Stimulated activated CD4-positive, alpha-beta T cell treated with anti-CD3 and anti-CD28 coated beads, Interleukin-4, amount 100 ng/mL, for 48 hours (primary cell): Measurements from ENCODE around the gene MPPED1.

Experiments used
- DNase-seq, 2 donors: peaks; one replicate each; pipeline ENCODE4 v3.0.0-alpha.2; 2020; ENCODE audit warnings: low read depth in 2 of 2

Gene MPPED1

GRCh38 chr22:43431808-43432554 lies 20.2 kb downstream of the MPPED1 start:
- no peak for DNase-seq

GRCh38 chr22:43432883-43433415 lies 21.1 kb downstream of the MPPED1 start:
- no peak for DNase-seq

- DNase-seq, result no peak
These were observed 21.8 kb downstream of the MPPED1 start for GRCh38 chr22:43433451-43434274.

- DNase-seq, result no peak
These were observed 22.6 kb downstream of the MPPED1 start for GRCh38 chr22:43434275-43434927.

- no peak for DNase-seq
These were observed 23.1 kb downstream of the MPPED1 start for GRCh38 chr22:43434928-43435311.

- DNase-seq, result no peak
These were observed 24.3 kb downstream of the MPPED1 start for GRCh38 chr22:43435851-43436811.

GRCh38 chr22:43436868-43437267 lies 25.1 kb downstream of the MPPED1 start:
- no peak for DNase-seq

- no peak for DNase-seq
These were observed 26.2 kb downstream of the MPPED1 start for GRCh38 chr22:43437871-43438475.

- DNase-seq, result no peak
These were observed 27.0 kb downstream of the MPPED1 start for GRCh38 chr22:43438666-43439347.

GRCh38 chr22:43439368-43440103 lies 27.7 kb downstream of the MPPED1 start:
- DNase-seq, result no peak

- no peak for DNase-seq
These were observed 28.2 kb downstream of the MPPED1 start for GRCh38 chr22:43440104-43440387.

GRCh38 chr22:43440556-43440955 lies 28.7 kb downstream of the MPPED1 start:
- DNase-seq, result no peak

- no peak for DNase-seq
These were observed 29.4 kb downstream of the MPPED1 start for GRCh38 chr22:43441216-43441615.

GRCh38 chr22:43441751-43442150 lies 29.9 kb downstream of the MPPED1 start:
- DNase-seq, result no peak

- DNase-seq, result no peak
These were observed 30.8 kb downstream of the MPPED1 start for GRCh38 chr22:43442386-43443151.

GRCh38 chr22:43443152-43443471 lies 31.3 kb downstream of the MPPED1 start:
- no peak for DNase-seq

- DNase-seq, result no peak
These were observed 34.4 kb downstream of the MPPED1 start for GRCh38 chr22:43446037-43446803.

- no peak for DNase-seq
These were observed 35.1 kb downstream of the MPPED1 start for GRCh38 chr22:43446916-43447315.
